HFF-Myc (cell line): ENCODE data around the gene THADA.
"Not testable (repeated sequence)": the region's sequence is repeated elsewhere in the genome, so short reads cannot be mapped to it uniquely, and the experiment has no call there.

Experiments used
- DNase-seq: peaks from one replicate; pipeline ENCODE4 v3.0.0-alpha.2; 2011; ENCODE audit warnings: low read depth; ENCODE audit errors: extremely low read depth
- H3K4me3 ChIP-seq: replicated peaks from 2 replicates; pipeline ENCODE4 v1.5.1; 2011; ENCODE audit warnings: low read depth, mild to moderate bottlenecking, control low read depth, low read length
- TF ChIP-seq, protein P1 (sequence below): IDR thresholded peaks from 2 replicates; pipeline ENCODE4 v1.5.1; 2012; ENCODE audit warnings: mild to moderate bottlenecking, low read depth, low read length, control low read depth; ENCODE audit errors: missing control alignments

The THADA gene

DNA sequence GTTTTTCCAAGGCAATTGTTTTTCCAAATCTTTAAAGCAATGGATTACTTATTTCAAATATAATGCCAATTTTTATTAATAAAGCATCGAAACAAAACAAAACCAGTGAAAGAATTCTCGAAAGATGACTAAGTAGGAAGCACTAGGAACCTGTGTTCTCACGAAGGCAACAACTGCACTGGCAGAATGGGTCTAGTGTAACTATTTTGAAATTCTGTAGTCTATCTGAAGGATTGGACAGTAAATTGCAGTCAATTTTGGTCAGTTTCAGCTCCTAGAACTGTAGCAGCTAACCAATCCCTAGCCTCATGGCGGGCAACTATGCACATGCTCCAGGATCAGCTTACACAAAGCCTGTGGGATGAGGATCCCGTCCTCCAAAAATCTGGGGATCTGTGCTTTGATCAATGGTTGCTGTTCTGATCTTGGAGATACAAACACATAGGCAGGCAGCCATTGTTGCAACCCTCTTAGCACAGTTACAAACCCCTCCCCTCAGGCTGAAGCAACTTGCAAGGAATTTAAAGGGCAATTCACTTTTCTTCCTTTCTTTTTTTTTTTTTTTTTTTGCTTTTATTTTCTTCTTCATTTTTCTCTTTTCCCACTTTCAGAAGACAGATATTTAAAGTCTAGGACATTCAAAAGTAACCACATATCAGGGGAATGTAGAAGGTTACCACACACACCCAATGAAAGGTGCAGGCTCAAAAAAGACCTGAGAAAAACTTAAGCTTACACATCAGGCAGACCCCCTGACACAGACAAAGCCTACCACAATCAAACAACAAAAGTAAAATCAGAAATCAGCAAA, 147.6 kb downstream of the THADA start:
- no peak for DNase-seq
- TF ChIP-seq, protein P1, sequence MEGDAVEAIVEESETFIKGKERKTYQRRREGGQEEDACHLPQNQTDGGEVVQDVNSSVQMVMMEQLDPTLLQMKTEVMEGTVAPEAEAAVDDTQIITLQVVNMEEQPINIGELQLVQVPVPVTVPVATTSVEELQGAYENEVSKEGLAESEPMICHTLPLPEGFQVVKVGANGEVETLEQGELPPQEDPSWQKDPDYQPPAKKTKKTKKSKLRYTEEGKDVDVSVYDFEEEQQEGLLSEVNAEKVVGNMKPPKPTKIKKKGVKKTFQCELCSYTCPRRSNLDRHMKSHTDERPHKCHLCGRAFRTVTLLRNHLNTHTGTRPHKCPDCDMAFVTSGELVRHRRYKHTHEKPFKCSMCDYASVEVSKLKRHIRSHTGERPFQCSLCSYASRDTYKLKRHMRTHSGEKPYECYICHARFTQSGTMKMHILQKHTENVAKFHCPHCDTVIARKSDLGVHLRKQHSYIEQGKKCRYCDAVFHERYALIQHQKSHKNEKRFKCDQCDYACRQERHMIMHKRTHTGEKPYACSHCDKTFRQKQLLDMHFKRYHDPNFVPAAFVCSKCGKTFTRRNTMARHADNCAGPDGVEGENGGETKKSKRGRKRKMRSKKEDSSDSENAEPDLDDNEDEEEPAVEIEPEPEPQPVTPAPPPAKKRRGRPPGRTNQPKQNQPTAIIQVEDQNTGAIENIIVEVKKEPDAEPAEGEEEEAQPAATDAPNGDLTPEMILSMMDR = no peak
- no peak overlapping the region for H3K4me3 ChIP-seq

GRCh38 chr2:43446755-43447154, 149.1 kb downstream of the THADA start:
- not testable (repeated sequence) for H3K4me3 ChIP-seq, DNase-seq

- DNase-seq = no peak
- H3K4me3 ChIP-seq = no peak overlapping the region
- TF ChIP-seq, protein P1 = no peak
These were observed 150.1 kb downstream of the THADA start for GRCh38 chr2:43445781-43446180.

DNA sequence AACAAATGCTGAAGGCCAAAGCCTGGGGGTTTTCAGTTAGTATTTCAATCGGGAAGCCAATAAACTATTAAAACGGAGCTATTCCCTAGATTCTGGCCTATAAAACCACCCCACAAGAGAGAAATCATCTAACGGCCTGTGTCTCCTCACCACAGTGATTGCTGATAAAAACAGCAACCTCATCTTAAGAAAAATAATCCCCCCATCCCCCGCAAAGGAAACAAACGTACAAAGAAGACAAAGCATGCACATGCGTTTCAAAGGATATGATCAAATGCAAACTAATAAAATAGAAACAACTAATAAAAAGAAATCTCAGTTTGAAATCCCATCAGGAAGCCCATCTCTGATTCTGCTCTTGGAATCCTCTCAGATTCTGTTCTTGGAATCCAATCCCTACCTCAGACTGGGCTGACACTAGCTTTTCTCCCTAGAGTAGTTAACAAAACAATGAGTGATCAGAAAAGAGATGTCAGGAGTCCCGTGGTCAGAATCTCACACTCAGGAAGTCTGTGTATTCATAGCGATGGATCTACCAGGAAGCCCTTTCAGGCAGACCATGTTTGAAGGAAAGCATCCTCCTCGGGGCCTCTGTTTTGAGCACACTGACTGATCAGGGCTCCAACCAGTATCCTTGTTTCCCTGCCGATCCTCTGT, 150.7 kb downstream of the THADA start:
- TF ChIP-seq, protein P1 = no peak
- H3K4me3 ChIP-seq = no peak overlapping the region
- DNase-seq = no peak

- no peak overlapping the region for H3K4me3 ChIP-seq
- TF ChIP-seq, protein P1 = no peak
- no peak for DNase-seq
These were observed 152.6 kb downstream of the THADA start for GRCh38 chr2:43443282-43443681.

GRCh38 chr2:43441195-43441594, 154.6 kb downstream of the THADA start:
- TF ChIP-seq, protein P1 = no peak
- H3K4me3 ChIP-seq = no peak overlapping the region
- DNase-seq = no peak

GRCh38 chr2:43438858-43439655, 156.8 kb downstream of the THADA start:
- no peak overlapping the region for H3K4me3 ChIP-seq
- TF ChIP-seq, protein P1 = no peak
- no peak for DNase-seq
